GF-D8 (cell line): ENCODE results near the gene PCSK5.

Experiments used
- DNase-seq: peaks from one replicate; lab custom pipeline; 2025; lab: John Stamatoyannopoulos, UW

The PCSK5 gene

GRCh38 chr9:76396597-76396996 is 506.1 kb downstream of the PCSK5 start:
- DNase-seq, result no peak

DNA sequence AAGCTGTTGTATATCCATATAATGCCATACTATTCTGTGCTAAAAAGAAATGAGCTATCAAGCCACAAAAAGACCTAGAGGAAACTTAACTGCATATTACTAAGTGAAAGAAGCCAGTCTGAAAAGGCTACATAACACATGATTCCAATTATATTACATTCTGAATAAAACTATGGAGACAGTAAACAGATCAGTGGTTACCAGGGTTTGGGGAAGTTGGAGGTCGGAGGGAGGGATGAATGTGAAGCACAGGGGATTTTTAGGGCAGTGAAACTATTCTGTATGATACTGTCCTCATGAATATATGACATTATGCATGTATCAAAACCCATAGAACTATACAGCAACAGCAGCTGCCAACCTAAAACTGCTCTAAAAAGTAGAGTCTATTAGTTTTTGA is 509.4 kb downstream of the PCSK5 start:
- no peak for DNase-seq

DNA sequence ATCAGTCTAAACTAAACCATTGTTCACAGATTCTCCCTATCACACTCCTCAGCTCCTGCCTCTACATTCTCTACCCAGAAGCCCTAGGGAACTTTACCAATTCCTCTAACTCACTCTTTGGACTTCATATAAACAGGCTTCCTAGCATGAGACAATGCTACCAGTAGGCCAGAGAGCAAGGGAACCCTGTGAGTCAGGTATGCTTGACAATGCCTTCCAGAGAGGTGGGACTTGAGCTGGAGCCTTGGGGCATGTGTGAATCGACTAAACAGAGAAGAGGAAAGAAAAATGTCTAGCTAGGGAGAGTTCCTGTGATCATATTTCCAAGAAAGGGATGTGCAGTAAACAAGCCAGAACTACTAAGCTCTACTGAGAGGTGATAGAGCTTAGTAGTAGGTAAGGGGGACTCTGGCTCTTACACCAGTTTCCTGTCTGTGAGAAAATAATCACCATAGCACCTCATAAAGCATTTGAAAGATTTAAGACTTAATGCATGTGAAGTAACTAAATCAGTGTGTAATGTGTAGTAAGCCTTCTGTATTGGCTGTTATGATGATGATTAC is 510.1 kb downstream of the PCSK5 start:
- DNase-seq, result no peak

- no peak for DNase-seq
These were observed 510.7 kb downstream of the PCSK5 start for GRCh38 chr9:76401176-76401575.

DNA sequence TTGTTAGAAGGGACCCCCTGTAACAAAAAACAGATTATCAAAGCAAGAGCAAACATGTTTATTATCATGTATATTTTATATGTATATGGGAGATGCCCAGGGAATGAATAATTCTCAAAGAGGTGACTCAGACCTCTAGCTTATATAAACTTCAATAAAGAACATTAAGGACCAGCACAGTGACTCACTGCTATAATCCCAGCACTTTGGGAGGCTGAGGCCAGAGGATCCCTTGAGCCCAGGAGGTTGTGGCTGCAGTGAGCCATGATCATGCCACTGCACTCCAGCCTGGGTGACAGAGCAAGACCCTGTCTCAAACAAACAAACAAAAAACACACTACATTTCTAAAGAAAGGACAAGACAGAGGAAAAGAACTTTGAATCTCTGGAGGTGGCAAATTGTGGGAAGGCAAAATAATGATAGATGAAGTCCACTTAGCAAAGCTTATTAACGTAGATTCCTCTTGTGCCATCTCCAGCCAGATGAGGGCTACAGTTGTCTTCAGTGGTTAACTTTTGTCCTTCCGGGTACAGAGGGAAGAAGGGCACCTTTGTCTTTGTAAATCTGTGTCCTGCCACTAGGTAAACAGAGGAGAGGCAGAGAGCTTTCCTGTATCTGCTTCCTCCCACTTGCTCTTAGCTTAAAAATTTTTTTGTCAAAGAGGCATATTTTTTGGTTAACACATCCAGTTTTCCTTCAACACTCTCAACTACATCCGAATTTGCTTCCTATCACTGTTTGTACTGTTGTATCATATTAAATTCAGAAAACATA is 511.3 kb downstream of the PCSK5 start:
- DNase-seq, result no peak

DNA sequence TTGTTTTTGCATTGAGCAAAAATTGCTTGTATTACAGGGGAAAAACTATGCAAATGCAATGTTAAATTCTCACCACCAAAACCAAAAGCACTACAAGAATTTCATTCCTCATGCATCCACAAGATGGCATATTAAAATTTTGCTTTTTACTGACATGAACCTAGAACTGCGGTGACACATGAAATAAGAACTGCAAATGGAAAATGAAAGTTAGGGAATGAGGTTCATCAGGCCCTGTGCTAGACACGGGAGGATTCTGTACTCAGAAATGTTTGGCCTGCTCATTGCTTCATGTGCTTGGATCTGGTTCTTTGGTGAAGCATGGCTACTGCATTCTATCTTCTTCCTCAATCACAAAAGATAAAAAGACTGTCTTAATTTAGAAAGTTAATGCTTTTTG is 512.9 kb downstream of the PCSK5 start:
- DNase-seq, result peak; percentile 45

GRCh38 chr9:76404401-76404800 is 513.9 kb downstream of the PCSK5 start:
- no peak for DNase-seq

- DNase-seq, result no peak
These were observed 514.9 kb downstream of the PCSK5 start for GRCh38 chr9:76405340-76405739.

DNA sequence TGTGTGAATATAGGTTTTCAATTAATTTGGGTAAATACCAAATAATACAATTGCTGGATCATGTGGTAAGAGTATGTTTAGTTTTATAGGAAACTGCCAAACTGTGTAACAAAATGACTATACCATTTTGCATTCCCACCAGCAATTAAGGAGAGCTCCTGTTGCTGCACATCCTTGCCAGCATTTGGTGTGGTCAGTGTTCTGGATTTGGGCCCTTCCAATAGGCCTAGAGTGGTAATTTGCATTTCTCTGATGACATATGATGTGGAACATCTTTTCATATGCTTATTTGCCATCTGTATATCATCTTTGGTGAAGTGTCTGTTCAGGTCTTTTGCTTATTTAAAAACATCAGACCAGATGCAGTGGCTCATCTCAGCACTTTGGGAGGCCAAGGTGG is 515.4 kb downstream of the PCSK5 start:
- DNase-seq, result no peak
